Type B pancreatic cell (in vitro differentiated cells): ENCODE results near the gene TMEM30A. TPM values are rescaled to one million over a fixed set of nuclear protein-coding genes. Genes with fewer than 3 reads are reported as not detected.

ENCODE experiments used
- DNase-seq: peaks from one replicate; pipeline ENCODE4 v3.0.0; 2021; ENCODE audit warnings: mixed read lengths; ENCODE audit not compliant: unreplicated experiment; ENCODE audit errors: extremely low spot score
- H3K27ac Mint-ChIP-seq: 2 replicates; pipeline ENCODE4 v1.8.0; 2021; ENCODE audit warnings: mild to moderate bottlenecking, mixed read lengths
- H3K27me3 Mint-ChIP-seq: 2 replicates; pipeline ENCODE4 v1.8.0; 2021; ENCODE audit warnings: mixed read lengths
- H3K36me3 Mint-ChIP-seq: 2 replicates; pipeline ENCODE4 v1.8.0; 2021; ENCODE audit warnings: mixed read lengths
- H3K4me1 Mint-ChIP-seq: one replicate; pipeline ENCODE4 v1.8.0; 2021; ENCODE audit warnings: mixed read lengths; ENCODE audit not compliant: unreplicated experiment
- H3K4me3 Mint-ChIP-seq: 2 replicates; pipeline ENCODE4 v1.8.0; 2021; ENCODE audit warnings: mild to moderate bottlenecking, mixed read lengths
- H3K9me3 Mint-ChIP-seq: 2 replicates; pipeline ENCODE4 v1.8.0; 2021; ENCODE audit warnings: mixed read lengths
- total RNA-seq: library from RNA; stranded (reverse); gene quantifications from 2 replicates; pipeline ENCODE4 v1.2.1, GENCODE V29; 2021; ENCODE audit warnings: low replicate concordance
- TF ChIP-seq, protein P1 (sequence below): fragments of 200-600 bp; sonication (generic); conservative IDR thresholded peaks from 2 replicates; pipeline ENCODE4 v1.5.0; 2021; ENCODE audit warnings: antibody characterized with exemption, mild to moderate bottlenecking

TMEM30A gene
- total RNA-seq, 1 donor from 2014 or later: 78.7 TPM

DNA sequence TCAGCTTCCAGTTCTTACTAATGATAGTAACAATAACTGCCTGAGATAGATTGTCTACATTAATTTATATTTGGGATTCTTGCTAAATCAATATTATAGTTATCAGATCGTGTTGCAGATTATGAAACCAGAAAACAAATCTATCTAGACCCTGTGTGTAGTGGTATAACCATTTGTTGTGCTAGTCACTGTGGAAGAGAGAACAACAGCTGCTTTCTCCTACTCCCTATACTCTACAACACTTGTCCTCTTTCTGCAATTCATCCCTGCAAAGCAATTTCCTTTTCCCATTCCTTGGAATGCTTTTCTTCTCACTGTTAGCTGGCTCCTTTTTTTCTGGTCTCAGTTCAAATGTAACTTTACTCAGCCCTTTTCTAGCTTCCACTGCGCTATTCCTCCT, 49.3 kb downstream of the TMEM30A start:
- TF ChIP-seq, protein P1, sequence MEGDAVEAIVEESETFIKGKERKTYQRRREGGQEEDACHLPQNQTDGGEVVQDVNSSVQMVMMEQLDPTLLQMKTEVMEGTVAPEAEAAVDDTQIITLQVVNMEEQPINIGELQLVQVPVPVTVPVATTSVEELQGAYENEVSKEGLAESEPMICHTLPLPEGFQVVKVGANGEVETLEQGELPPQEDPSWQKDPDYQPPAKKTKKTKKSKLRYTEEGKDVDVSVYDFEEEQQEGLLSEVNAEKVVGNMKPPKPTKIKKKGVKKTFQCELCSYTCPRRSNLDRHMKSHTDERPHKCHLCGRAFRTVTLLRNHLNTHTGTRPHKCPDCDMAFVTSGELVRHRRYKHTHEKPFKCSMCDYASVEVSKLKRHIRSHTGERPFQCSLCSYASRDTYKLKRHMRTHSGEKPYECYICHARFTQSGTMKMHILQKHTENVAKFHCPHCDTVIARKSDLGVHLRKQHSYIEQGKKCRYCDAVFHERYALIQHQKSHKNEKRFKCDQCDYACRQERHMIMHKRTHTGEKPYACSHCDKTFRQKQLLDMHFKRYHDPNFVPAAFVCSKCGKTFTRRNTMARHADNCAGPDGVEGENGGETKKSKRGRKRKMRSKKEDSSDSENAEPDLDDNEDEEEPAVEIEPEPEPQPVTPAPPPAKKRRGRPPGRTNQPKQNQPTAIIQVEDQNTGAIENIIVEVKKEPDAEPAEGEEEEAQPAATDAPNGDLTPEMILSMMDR: no peak
- H3K9me3 Mint-ChIP-seq: no peaks in the 10 kb centered on the region
- DNase-seq: no peak
- no peak overlapping the region for H3K27ac Mint-ChIP-seq
- peaks cover 10% of the 10 kb centered on the region for H3K4me1 Mint-ChIP-seq
- no peaks in the 10 kb centered on the region for H3K27me3 Mint-ChIP-seq
- H3K36me3 Mint-ChIP-seq: peaks cover 11% of the 10 kb centered on the region
- H3K4me3 Mint-ChIP-seq: no peak overlapping the region

DNA sequence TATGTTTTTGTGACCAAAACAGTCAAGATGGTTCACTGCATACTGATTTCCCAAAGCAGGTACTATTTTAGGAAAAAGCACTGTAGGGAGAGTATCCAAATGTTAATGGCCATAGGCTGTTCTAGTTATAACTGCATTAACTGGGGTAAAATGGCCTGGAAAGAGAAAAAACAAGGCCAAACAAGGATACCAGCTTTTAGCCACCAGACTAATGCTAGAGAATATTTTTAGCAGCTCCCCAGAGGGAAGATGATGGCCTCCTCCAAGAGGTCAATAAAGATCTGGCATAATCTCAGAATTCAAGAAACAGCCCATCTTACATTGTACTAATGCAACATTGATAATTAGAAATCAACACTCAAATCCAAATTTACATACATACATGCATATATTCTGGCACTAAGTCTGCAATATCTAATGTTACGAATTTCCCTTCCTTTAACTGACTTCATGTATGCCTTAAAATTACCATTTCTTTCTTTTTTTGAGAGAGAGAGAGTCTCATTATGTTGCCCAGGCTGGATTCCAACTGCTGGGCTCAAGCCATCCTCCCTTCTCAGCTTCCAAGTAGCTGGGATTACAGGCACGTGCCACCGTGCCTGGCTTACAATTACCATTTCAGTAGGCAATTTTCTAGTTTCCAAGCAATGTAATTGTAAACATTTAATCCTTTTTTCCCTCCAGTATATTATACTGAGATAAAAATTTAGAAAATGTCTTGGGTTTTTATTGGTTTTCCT, 50.3 kb downstream of the TMEM30A start:
- Mint-ChIP-seq H3K36me3 (peaks cover 6% of the 10 kb centered on the region), H3K4me3 (no peak overlapping the region), H3K9me3 (no peaks in the 10 kb centered on the region), H3K4me1 (peaks cover 11% of the 10 kb centered on the region), H3K27ac (no peak overlapping the region), H3K27me3 (no peaks in the 10 kb centered on the region)
- TF ChIP-seq, protein P1: no peak
- no peak for DNase-seq

DNA sequence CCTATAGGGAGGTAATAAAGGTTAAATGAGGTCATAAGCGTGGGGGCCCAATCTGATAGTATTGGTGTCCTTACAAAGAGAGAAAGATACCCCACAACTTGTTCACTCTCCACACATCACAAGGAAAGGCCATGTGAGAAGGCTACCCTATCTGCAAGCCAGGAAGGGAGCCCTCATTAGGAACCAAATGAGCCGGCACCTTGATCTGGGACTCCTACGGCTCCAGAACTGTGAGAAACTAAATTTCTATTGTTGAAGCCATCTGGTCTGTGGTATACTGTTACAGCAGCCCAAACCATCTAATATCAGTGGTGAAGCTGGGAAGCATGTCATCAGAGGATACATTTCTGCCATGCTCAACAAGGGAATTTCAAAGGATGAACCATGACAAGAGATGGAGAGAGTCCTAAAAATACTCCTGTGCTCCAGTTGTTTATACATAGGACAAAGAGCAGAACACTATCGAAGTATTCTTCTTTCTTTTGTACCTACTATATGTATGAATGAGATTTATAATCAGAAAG, 51.4 kb downstream of the TMEM30A start:
- Mint-ChIP-seq H3K36me3 (peaks cover 4% of the 10 kb centered on the region), H3K4me1 (peaks cover 11% of the 10 kb centered on the region), H3K27ac (no peak overlapping the region), H3K4me3 (no peak overlapping the region), H3K9me3 (no peaks in the 10 kb centered on the region), H3K27me3 (no peaks in the 10 kb centered on the region)
- no peak for DNase-seq
- TF ChIP-seq, protein P1: no peak

DNA sequence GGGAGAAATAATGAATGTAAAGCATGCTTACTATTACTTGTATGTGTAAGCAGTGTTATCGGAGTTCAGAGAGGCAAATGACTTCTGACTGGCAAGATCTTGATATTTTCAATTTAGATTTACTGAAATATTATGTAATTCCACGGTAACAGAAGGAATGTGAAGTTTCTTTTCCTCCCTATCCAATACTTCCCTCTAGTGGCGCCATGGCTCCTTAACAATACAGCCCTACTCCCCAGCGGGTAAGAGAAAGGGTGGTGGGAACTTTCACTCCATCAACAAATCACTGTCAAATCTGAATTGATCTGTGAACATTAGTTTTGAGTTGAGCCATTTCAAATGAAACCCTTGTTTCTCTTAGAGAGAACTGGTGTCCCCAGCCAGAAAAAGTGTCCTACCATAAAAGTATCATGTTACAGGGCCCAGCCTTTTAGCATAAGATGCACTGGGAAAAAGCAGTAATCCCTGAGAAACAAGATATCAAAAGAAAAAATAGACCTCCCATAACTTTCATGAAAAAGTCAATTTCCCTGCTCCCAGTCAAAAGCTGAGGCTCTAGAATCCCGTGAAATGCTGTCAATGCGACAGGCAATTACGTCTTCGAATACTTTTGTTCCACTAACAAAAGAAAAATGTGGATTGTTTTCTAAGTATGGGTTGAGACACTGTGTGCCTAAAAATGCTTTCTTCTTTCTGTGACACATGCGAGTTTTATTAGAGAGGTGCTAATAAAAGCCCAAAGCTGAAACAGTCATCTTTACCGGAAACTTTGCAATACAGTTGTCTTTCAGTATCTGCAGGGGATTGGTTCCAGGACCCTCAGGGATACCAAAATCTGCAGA, 53.9 kb downstream of the TMEM30A start:
- Mint-ChIP-seq H3K4me1 (peaks cover 11% of the 10 kb centered on the region), H3K27me3 (no peaks in the 10 kb centered on the region), H3K4me3 (no peak overlapping the region), H3K27ac (no peak overlapping the region), H3K9me3 (no peaks in the 10 kb centered on the region), H3K36me3 (no peaks in the 10 kb centered on the region)
- TF ChIP-seq, protein P1: peak; percentile 78
- no peak for DNase-seq

DNA sequence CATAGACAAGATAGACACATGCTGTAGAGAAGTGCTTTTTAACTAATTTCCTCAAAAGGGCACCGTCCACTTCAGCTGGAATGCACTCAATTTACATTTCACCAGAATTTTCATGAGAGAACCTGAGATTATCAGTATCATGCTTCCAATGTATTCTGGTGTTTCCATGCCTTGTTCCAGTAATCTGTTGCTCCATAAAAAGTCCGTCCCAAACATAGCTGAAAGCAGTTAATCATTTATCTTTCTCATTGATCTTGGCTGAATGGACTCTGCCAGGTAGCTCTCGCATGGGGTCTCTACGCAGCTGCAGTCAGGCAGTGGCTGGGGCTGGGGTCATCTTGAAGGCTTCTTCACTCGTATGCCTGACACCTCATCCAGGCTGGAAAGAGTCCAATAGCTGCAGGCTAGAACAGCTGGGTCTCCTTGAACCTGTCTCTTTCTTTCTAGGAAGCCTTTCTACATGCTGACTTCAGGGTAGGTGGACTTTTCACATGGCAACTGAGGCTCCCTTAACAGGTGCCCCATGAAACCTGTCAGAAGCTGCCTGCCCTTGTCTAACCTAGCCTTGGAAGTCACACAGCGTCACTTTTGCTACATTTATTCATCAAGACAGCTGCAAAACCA, 60.2 kb downstream of the TMEM30A start:
- H3K9me3 Mint-ChIP-seq: no peaks in the 10 kb centered on the region
- H3K36me3 Mint-ChIP-seq: no peaks in the 10 kb centered on the region
- TF ChIP-seq, protein P1: no peak
- H3K4me1 Mint-ChIP-seq: no peaks in the 10 kb centered on the region
- DNase-seq: no peak
- peak overlapping the region; percentile 53 for H3K4me3 Mint-ChIP-seq
- H3K27ac Mint-ChIP-seq: no peak overlapping the region
- H3K27me3 Mint-ChIP-seq: no peaks in the 10 kb centered on the region
